Purkinje cell (primary cell): ENCODE results near the gene AARS1. TPM values are rescaled to one million over a fixed set of nuclear protein-coding genes. Genes with fewer than 3 reads are reported as not detected.

Experiments used
- polyA plus RNA-seq: library from polyadenylated mRNA; unstranded; fragments of >200 nt; fragmentation: Nextera tagmentation; gene quantifications from 2 replicates; pipeline ENCODE4 v1.2.1, GENCODE V29; 2014

Gene AARS1
- 42.2 and 47.7 TPM in 2 replicates for polyA plus RNA-seq

GRCh38 chr16:70289229-70290094 is at the start of gene AARS1:
TSS of gene AARS1 (minus strand) at chr16:70289506. CDS start at chr16:70282763, 6,743 bp downstream.

GRCh38 chr16:70298988-70299938 is 10.0 kb upstream of the AARS1 start, which contains the start of gene DDX19B:
TSS of gene DDX19B (plus strand) at chr16:70299186. CDS start at chr16:70299298, 112 bp downstream.

GRCh38 chr16:70251629-70252354 is 37.5 kb downstream of the AARS1 start, which contains the start of gene EXOSC6:
TSS of gene EXOSC6 (minus strand) at chr16:70251940. CDS start at chr16:70251900, 40 bp downstream.

Other genes starting within 250 kb of the AARS1 start
- gene PDPR, start 175.2 kb downstream of the AARS1 start, polyA plus RNA-seq = 0.91 and 0.99 TPM in 2 replicates
- not detected in 2 replicates for gene CLEC18C, start 115.7 kb downstream of the AARS1 start, polyA plus RNA-seq
- gene EXOSC6, start 37.6 kb downstream of the AARS1 start, polyA plus RNA-seq = 13.9 and 22.3 TPM in 2 replicates
- 8.2 and 8.5 TPM in 2 replicates for gene DDX19B, start 9.7 kb upstream of the AARS1 start, polyA plus RNA-seq
- gene DDX19A, start 57.4 kb upstream of the AARS1 start, polyA plus RNA-seq = 26.9 and 30.6 TPM in 2 replicates
- gene ST3GAL2, start 149.6 kb upstream of the AARS1 start, polyA plus RNA-seq = 1.2 and 1.6 TPM in 2 replicates
- 0.27 and 0.69 TPM in 2 replicates for gene FCSK, start 165.1 kb upstream of the AARS1 start, polyA plus RNA-seq
- gene COG4, start 234.0 kb upstream of the AARS1 start, polyA plus RNA-seq = 23.3 and 24.3 TPM in 2 replicates
- 52.6 and 56.8 TPM in 2 replicates for gene SF3B3, start 234.3 kb upstream of the AARS1 start, polyA plus RNA-seq